ENCODE results near the gene RHOF. TPM values are rescaled to one million over a fixed set of nuclear protein-coding genes. Genes with fewer than 3 reads are reported as not detected.

Gene RHOF
- total and polyA plus RNA-seq, 2 of the 13 experiments (the other 11 are each of a cell fraction or from before 2014, with no cell fraction given), result 14.6 to 32.2 TPM

DNA sequence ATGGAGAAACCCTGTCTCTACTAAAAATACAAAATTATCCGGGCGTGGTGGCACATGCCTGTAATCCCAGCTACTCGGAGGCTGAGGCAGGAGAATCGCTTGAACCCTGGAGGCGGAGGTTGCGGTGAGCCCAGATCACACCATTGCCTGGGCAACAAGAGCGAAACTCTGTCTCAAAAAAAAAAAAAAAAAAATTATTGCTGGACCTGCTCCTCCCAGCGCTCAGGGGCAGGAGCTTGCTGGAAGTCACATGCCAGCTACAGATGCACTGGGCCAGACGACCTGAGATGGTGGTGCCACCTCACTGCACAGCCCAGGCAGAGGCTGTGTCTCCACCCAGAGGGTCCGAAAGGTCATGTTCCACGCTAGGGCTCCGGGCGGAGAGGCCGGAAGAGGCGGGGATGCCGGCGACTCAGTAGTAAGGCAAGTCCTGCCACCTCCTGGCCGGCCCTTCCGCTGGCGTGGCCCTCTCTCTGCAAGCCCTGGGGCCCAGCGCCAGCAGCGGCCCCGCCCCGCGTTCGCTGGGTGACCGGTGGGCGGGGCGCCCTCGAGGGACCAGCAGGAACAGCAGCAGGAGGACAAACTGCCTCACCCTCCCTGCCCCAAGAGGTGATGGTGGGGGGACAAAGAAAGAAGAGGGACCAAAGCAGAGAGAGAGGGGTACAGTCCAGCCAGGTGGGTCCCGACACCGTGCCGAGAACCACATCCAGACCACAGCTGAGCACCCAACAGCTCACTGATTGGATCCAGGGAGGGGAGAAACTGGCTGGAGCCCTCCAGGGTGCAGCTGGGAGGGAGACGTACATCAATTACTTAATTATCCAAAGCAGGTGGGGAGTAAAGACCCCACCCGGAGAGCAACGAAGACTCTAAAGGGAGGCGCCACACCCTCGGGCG is 3.6 kb upstream of the RHOF start (continued):
- TF ChIP-seq, protein P1, sequence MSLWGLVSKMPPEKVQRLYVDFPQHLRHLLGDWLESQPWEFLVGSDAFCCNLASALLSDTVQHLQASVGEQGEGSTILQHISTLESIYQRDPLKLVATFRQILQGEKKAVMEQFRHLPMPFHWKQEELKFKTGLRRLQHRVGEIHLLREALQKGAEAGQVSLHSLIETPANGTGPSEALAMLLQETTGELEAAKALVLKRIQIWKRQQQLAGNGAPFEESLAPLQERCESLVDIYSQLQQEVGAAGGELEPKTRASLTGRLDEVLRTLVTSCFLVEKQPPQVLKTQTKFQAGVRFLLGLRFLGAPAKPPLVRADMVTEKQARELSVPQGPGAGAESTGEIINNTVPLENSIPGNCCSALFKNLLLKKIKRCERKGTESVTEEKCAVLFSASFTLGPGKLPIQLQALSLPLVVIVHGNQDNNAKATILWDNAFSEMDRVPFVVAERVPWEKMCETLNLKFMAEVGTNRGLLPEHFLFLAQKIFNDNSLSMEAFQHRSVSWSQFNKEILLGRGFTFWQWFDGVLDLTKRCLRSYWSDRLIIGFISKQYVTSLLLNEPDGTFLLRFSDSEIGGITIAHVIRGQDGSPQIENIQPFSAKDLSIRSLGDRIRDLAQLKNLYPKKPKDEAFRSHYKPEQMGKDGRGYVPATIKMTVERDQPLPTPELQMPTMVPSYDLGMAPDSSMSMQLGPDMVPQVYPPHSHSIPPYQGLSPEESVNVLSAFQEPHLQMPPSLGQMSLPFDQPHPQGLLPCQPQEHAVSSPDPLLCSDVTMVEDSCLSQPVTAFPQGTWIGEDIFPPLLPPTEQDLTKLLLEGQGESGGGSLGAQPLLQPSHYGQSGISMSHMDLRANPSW (CRISPR knock-in tag; IDR thresholded peaks at IDR 0.05; ENCODE audit: borderline replicate concordance), result no peak
- no peak for TF ChIP-seq SNAI1 (CRISPR knock-in tag; IDR thresholded peaks at IDR 0.05; ENCODE audit: borderline replicate concordance)
- TF ChIP-seq ZNF333 (CRISPR knock-in tag; IDR thresholded peaks at IDR 0.05; ENCODE audit: borderline replicate concordance), result no peak
- TF ChIP-seq BORCS8-MEF2B (CRISPR knock-in tag; IDR thresholded peaks at IDR 0.05), result peak; percentile 20; the same call in 1 of the 2 replicates
- no peak for TF ChIP-seq HOXA9 (CRISPR knock-in tag; IDR thresholded peaks at IDR 0.05; ENCODE audit: borderline replicate concordance)
- TF ChIP-seq, protein P2, sequence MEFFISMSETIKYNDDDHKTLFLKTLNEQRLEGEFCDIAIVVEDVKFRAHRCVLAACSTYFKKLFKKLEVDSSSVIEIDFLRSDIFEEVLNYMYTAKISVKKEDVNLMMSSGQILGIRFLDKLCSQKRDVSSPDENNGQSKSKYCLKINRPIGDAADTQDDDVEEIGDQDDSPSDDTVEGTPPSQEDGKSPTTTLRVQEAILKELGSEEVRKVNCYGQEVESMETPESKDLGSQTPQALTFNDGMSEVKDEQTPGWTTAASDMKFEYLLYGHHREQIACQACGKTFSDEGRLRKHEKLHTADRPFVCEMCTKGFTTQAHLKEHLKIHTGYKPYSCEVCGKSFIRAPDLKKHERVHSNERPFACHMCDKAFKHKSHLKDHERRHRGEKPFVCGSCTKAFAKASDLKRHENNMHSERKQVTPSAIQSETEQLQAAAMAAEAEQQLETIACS (CRISPR knock-in tag; IDR thresholded peaks at IDR 0.05), result no peak
- TF ChIP-seq ZNF337 (CRISPR knock-in tag; IDR thresholded peaks at IDR 0.05; ENCODE audit: borderline replicate concordance, low read depth), result no peak
- TF ChIP-seq MAZ (IDR thresholded peaks at IDR 0.05; ENCODE audit: borderline replicate concordance, low read depth, low read length), result 0 out of 2 replicates have a peak, but pooled peaks have one; percentile 49
- TF ChIP-seq MAZ (CRISPR knock-in tag; IDR thresholded peaks at IDR 0.05; ENCODE audit: low read depth), result peak; percentile 86; the same call in 1 of the 2 replicates
- TF ChIP-seq ZNF232 (CRISPR knock-in tag; IDR thresholded peaks at IDR 0.05; ENCODE audit: borderline replicate concordance), result no peak; the same call in 1 of the 2 replicates
- TF ChIP-seq FOSL2 (CRISPR knock-in tag; IDR thresholded peaks at IDR 0.05), result peak; percentile 67
- TF ChIP-seq, protein P3, sequence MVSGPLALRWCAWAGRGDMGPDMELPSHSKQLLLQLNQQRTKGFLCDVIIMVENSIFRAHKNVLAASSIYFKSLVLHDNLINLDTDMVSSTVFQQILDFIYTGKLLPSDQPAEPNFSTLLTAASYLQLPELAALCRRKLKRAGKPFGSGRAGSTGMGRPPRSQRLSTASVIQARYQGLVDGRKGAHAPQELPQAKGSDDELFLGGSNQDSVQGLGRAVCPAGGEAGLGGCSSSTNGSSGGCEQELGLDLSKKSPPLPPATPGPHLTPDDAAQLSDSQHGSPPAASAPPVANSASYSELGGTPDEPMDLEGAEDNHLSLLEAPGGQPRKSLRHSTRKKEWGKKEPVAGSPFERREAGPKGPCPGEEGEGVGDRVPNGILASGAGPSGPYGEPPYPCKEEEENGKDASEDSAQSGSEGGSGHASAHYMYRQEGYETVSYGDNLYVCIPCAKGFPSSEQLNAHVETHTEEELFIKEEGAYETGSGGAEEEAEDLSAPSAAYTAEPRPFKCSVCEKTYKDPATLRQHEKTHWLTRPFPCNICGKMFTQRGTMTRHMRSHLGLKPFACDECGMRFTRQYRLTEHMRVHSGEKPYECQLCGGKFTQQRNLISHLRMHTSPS (CRISPR knock-in tag; IDR thresholded peaks at IDR 0.05; ENCODE audit: low read depth), result peak; percentile 98
- no peak for TF ChIP-seq SATB2 (CRISPR knock-in tag; IDR thresholded peaks at IDR 0.05)
- no peak for TF ChIP-seq ZNF629 (CRISPR knock-in tag; conservative IDR thresholded peaks at IDR 0.05)
- TF ChIP-seq, protein P4, sequence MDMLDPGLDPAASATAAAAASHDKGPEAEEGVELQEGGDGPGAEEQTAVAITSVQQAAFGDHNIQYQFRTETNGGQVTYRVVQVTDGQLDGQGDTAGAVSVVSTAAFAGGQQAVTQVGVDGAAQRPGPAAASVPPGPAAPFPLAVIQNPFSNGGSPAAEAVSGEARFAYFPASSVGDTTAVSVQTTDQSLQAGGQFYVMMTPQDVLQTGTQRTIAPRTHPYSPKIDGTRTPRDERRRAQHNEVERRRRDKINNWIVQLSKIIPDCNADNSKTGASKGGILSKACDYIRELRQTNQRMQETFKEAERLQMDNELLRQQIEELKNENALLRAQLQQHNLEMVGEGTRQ (IDR thresholded peaks at IDR 0.05; ENCODE audit: low read depth, low read length), result 0 out of 2 replicates have a peak, but pooled peaks have one; percentile 39
- TF ChIP-seq, protein P4 (CRISPR knock-in tag; IDR thresholded peaks at IDR 0.05; ENCODE audit: borderline replicate concordance), result no peak
- no peak for TF ChIP-seq EZH2 (conservative IDR thresholded peaks at IDR 0.05; ENCODE audit: low read depth, low read length)
- peak; percentile 92 for TF ChIP-seq RXRA (CRISPR knock-in tag; IDR thresholded peaks at IDR 0.05)
- TF ChIP-seq RBM39 (IDR thresholded peaks at IDR 0.05; ENCODE audit: low read depth, low read length, poor library complexity, severe bottlenecking), result no peak
- TF ChIP-seq KDM5A (IDR thresholded peaks at IDR 0.05; ENCODE audit: borderline replicate concordance, low read length), result no peak
- 0 out of 2 replicates have a peak, but pooled peaks have one; percentile 52 for TF ChIP-seq ZNF543 (CRISPR knock-in tag; IDR thresholded peaks at IDR 0.05)

Data from HepG2 (cell line).